ENCODE results near the gene RSPO4. TPM values are rescaled to one million over a fixed set of nuclear protein-coding genes. Genes with fewer than 3 reads are reported as not detected.

The RSPO4 gene
- total and polyA plus RNA-seq, 2 donors from 2014 or later: 0.13 to 0.45 TPM

DNA sequence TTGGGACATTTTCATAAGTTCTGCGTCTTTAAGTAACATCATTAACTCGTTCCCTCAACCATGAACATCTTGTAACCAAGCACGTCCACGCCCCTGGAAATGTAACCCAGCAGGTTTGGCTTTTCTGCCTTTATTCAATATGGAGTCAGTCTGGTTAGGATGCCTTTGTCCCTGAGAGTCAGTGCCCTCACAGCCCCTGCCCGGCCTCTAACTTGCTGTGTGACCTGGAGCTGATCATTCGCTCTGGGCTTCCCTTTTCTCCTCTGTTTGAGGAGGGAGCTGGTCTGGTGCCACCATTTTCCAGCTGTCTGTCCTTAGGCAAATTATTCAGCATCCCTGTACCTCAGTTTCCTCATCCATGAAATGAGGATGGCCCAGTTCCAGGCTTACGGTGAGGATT is 59.5 kb downstream of the RSPO4 start:
- intact Hi-C loops (cut with DNase I): no loop called here
- Histone ChIP-seq H3K4me3 (ENCODE audit: low read length in 3 of 3) (no peak overlapping the region), H3K27me3 (ENCODE audit: control insufficient read depth, insufficient read depth, low read length) (no peaks in the 10 kb centered on the region), H3K9me3 (ENCODE audit: control insufficient read depth in 2 of 3, insufficient read depth in 1 of 3, low read length in 3 of 3) (no peaks in the 10 kb centered on the region), H3K36me3 (ENCODE audit: control insufficient read depth in 2 of 3, insufficient read depth in 3 of 3, low read length in 3 of 3) (no peaks in the 10 kb centered on the region), H3K27ac (ENCODE audit: low read depth in 2 of 2, low read length in 2 of 2) (no peak overlapping the region), H3K9ac (ENCODE audit: low read length in 3 of 3) (no peak overlapping the region), H3K4me1 (ENCODE audit: control insufficient read depth in 2 of 3, insufficient read depth in 2 of 3, low read depth in 1 of 3, low read length in 3 of 3) (no peaks in the 10 kb centered on the region)
- DNase-seq (peak in 2 of 5 donors; percentile 25 to 26), FAIRE-seq (no peak)
- no peak for TF ChIP-seq CTCF (IDR thresholded peaks at IDR 0.05; ENCODE audit: borderline replicate concordance, extremely low read depth, insufficient read depth)

GRCh38 chr20:940926-941325 is 61.2 kb downstream of the RSPO4 start:
- intact Hi-C loops (cut with DNase I): no loop called here
- Histone ChIP-seq H3K4me1 (ENCODE audit: control insufficient read depth in 2 of 3, insufficient read depth in 2 of 3, low read depth in 1 of 3, low read length in 3 of 3) (no peaks in the 10 kb centered on the region), H3K9me3 (ENCODE audit: control insufficient read depth in 2 of 3, insufficient read depth in 1 of 3, low read length in 3 of 3) (no peaks in the 10 kb centered on the region), H3K27ac (ENCODE audit: low read depth in 2 of 2, low read length in 2 of 2) (no peak overlapping the region), H3K36me3 (ENCODE audit: control insufficient read depth in 2 of 3, insufficient read depth in 3 of 3, low read length in 3 of 3) (no peaks in the 10 kb centered on the region), H3K4me3 (ENCODE audit: low read length in 3 of 3) (no peak overlapping the region), H3K9ac (ENCODE audit: low read length in 3 of 3) (no peak overlapping the region), H3K27me3 (ENCODE audit: control insufficient read depth, insufficient read depth, low read length) (no peaks in the 10 kb centered on the region)
- TF ChIP-seq CTCF (IDR thresholded peaks at IDR 0.05; ENCODE audit: borderline replicate concordance, extremely low read depth, insufficient read depth): no peak
- FAIRE-seq: no peak
- DNase-seq: no peak

GRCh38 chr20:939606-940005 is 62.5 kb downstream of the RSPO4 start:
- Histone ChIP-seq H3K9ac (ENCODE audit: low read length in 3 of 3) (no peak overlapping the region), H3K27me3 (ENCODE audit: control insufficient read depth, insufficient read depth, low read length) (no peaks in the 10 kb centered on the region), H3K9me3 (ENCODE audit: control insufficient read depth in 2 of 3, insufficient read depth in 1 of 3, low read length in 3 of 3) (no peaks in the 10 kb centered on the region), H3K4me3 (ENCODE audit: low read length in 3 of 3) (no peak overlapping the region), H3K36me3 (ENCODE audit: control insufficient read depth in 2 of 3, insufficient read depth in 3 of 3, low read length in 3 of 3) (no peaks in the 10 kb centered on the region), H3K27ac (ENCODE audit: low read depth in 2 of 2, low read length in 2 of 2) (no peak overlapping the region), H3K4me1 (ENCODE audit: control insufficient read depth in 2 of 3, insufficient read depth in 2 of 3, low read depth in 1 of 3, low read length in 3 of 3) (no peaks in the 10 kb centered on the region)
- intact Hi-C loops (cut with DNase I): no loop called here
- no peak for DNase-seq
- no peak for FAIRE-seq
- TF ChIP-seq CTCF (IDR thresholded peaks at IDR 0.05; ENCODE audit: borderline replicate concordance, extremely low read depth, insufficient read depth): no peak

GRCh38 chr20:934186-934840 is 67.8 kb downstream of the RSPO4 start:
- Histone ChIP-seq H3K9ac (ENCODE audit: low read length in 3 of 3) (no peak overlapping the region), H3K36me3 (ENCODE audit: control insufficient read depth in 2 of 3, insufficient read depth in 3 of 3, low read length in 3 of 3) (no peaks in the 10 kb centered on the region), H3K27me3 (ENCODE audit: control insufficient read depth, insufficient read depth, low read length) (no peaks in the 10 kb centered on the region), H3K27ac (ENCODE audit: low read depth in 2 of 2, low read length in 2 of 2) (no peak overlapping the region), H3K4me3 (ENCODE audit: low read length in 3 of 3) (no peak overlapping the region), H3K4me1 (ENCODE audit: control insufficient read depth in 2 of 3, insufficient read depth in 2 of 3, low read depth in 1 of 3, low read length in 3 of 3) (no peaks in the 10 kb centered on the region), H3K9me3 (ENCODE audit: control insufficient read depth in 2 of 3, insufficient read depth in 1 of 3, low read length in 3 of 3) (no peaks in the 10 kb centered on the region)
- intact Hi-C loops (cut with DNase I): no loop called here
- FAIRE-seq (no peak), DNase-seq (no peak)
- no peak for TF ChIP-seq CTCF (IDR thresholded peaks at IDR 0.05; ENCODE audit: borderline replicate concordance, extremely low read depth, insufficient read depth)

Data from kidney (tissue), 14 donors.